AG08395 (cell line): ENCODE data around the gene ATP2A1.
"Not testable (repeated sequence)": the region's sequence is repeated elsewhere in the genome, so short reads cannot be mapped to it uniquely, and the experiment has no call there.

Experiments
- DNase-seq: peaks from one replicate; pipeline ENCODE4 v3.0.0; 2012; ENCODE audit warnings: mixed read lengths, low spot score

Gene ATP2A1

DNA sequence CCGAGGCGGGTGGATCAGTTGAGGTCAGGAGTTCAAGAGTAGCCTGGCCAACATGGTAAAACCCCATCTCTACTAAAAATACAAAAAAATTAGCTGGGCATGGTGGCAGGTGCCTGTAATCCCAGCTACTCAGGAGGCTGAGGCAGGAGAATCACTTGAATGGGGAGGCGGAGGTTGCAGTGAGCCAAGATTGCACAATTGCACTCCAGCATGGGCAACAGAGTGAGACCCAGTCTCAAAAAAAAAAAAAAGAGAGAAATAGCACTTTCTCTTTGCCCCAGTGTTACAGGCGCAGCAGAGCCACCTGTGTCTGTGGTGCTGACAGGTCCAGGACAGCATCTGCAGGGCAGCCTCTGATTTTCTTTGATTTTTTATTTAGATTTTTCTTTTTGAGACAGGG is 3.3 kb downstream of the ATP2A1 start:
- DNase-seq: not testable (repeated sequence)

DNA sequence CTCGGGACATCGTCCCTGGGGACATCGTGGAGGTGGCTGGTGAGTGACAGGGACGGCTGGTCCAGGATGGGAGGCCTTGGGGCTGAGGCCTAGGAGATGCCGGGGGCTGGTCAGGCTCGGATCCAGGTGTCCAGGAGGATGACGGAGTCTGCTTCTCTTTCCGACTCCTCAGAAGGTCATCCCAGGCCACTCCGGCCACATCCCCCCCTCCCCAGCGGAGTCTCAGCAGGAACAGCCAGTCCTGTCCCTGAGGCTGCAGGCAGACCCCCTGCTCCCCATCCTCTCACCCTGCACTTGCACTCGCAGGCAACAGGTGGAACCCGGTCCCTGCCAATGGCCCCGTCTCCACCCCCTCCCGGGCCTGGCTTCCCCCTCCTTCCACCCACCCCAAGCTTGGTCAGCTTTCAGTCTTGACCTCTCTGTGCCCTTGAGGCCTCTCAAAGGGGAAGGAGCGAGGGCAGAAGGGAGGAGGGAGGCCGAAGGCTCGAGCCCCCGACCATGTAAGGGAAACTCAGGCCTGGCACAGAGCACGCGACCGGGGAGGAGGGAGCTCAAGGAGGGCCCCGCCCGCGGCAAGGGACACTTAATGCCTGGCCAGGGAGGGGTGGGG is 4.4 kb downstream of the ATP2A1 start:
- no peak for DNase-seq

DNA sequence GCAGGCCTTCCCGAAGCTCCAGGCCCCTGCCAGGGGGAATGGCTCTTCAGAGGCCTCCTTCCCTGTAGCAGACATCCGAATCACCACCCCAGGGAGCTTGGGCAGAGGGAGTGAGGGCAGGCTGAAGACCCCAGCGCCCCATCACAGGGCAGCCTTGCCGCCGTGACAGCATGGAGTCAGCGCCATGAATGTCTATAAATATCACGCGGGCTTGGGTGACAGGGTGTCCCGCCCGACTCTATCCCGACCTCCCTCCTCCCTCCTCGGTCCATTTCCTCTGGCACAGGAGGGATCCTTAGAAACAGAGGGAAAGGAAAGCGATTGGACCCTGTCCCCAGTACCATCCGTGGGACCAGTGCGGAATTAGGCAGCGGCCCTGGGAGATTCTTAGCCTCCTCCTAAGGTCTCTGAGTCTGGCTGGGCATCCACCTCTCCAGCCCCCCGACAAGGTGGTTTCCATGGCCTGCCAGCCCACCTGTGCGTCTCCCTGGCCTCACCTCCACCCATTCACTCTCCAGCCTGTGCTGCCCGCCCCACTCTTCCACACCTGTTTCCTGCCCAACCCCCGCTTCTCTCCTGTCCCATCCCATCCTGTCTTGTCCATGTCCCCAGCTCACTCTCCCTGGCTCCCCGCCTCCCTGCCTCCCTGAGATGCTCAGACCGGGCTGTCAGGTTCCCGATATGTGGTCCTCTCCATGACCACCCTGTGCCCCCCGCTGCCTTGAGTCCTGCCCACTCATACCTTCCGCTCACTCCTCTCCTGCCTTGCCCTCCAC is 5.1 kb downstream of the ATP2A1 start:
- DNase-seq: no peak

DNA sequence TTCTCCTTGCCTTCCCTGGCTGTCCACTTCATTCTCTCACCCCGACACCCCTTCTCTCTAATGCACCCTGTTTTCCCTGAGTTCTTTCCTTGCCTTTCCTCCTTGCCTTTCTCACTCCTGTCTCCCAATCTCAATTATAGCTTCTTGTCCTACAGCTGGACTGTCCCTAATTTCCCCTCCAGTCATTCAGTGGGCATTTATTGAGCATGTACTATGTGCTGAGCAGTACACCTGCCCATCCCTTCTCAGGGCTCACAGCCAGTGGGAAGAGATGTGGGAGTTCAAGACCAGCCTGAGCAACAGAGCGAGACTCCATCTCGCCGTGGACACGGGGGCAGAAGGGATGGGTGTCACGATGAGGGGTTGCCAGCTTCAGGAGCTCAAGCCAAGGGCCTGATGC is 5.8 kb downstream of the ATP2A1 start:
- DNase-seq: no peak

DNA sequence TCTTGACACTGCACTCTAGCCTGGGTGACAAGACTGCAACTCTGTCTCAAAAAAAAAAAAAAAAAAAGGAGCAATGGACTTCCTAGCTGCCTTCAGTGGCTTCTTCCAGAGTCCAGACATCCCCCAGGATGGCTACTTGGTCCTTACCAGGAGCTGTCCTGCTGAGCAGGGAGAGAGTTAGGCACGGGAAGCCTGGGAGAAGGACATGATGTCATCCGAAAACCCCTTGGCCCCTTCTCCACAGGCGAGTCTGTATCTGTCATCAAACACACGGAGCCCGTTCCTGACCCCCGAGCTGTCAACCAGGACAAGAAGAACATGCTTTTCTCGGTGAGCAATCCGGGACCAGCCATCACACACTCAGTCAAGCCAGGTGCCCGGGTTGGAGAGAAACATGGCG is 8.7 kb downstream of the ATP2A1 start:
- DNase-seq: no peak

DNA sequence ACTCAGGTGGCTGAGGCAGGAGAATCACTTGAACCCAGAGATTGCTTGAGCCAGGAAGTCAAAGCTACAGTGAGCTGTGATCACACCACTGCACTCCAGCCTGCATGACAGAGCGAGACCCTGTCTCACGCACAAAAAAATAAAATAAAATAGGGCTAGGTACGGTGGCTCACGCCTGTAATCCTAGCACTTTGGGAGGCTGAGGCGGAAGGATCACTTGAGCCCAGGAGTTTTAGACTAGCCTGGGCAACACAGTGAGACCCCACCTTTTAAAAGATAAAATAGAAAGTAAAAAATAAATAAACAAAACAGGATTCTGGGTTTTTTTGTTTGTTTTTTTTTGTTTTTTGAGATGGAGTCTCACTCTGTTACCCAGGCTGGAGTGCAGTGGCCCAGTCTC is 12.1 kb downstream of the ATP2A1 start:
- not testable (repeated sequence) for DNase-seq

DNA sequence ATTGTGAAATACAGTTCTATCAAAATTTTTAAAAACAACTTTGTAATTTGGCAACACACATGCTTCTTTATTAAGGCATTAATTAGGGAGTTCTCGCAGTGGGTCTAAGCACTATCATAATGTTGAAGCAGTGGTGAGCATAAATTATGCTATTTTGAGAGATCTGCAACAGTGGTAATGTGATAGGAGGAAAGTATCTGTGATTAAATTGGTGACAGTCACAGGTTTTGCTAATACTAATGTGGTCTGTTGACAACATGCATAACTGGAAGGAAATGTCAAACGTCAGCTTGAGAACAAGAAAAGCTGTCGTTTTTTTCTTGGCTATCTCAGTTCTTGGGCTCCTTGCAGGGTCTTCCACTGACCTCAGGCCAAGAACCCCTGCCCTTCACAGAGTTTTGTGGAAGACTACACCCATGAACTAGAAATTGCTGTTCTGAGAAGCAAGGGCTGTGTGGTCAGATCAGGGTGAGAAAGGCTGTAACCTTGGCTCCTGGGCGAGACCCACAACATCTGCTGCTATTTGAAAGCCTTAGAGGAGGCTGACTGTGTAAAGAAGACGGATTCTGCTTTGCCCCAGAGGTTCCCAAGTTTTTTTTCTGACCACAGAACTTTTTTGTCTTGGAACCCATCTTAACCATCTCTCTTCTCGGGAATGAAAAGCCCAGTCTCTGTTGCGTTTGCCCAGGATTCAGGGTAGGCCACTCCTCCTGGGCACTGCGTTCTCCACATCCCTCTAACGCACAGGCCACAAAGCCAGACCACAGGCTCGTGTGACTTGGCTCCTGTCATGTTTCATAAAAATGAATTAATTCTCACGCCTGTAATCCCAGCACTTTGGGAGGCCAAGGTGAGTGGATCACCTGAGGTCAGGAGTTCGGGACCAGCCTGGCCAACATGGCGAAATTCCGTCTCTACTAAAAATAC is 13.9 kb downstream of the ATP2A1 start:
- DNase-seq: no peak

DNA sequence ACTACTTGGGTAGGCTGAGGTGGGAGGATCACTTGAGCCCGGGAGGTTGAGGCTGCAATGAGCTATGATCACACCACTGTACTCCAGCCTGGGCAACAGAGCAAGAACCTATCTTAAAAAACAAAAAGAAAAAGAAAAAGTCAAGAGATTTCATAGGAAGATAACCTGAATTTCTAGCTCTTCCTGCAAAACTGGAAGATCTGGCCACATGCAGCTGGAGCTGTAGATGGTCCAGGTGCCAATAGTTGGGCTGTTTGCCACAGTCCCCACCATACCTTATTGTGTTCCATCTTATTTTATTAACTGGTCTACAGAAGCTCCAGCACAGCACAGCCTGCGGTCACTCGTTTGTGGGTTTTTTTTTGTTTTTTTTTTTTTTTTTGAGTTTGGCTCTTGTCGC is 15.0 kb downstream of the ATP2A1 start:
- no peak for DNase-seq

DNA sequence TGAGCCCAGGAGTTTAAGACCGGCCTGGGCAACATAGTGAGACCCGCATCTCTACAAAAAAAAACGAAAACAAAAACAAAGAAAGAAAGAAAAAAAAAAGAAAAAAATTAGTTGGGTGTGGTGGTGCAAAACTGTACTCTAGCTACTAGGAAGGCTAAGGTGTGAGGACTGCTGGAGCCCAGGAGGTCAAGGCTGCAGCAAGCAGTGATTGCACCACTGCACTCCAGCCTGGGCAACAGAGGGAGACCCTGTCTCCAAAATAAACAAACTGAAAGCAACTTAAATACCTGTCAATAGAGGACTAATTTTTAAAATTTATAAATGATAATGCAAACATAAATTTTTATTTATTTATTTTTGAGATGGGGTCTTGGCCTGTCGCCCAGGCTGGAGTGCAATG is 17.3 kb downstream of the ATP2A1 start:
- DNase-seq: no peak

DNA sequence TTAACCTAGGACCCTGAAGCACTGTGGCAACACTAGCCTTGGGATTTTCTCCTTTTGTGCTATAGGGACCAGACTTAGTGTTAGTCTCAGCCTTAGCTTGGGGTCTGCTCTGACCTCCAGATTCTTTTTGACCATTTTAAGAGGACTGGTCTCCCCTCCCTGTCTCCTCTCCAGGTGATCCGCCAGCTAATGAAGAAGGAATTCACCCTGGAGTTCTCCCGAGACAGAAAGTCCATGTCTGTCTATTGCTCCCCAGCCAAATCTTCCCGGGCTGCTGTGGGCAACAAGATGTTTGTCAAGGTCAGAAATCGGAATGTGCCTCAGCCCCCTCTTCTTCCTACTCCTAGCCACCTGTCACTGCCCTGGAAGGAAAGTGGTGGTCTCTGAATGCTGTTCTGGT is 19.5 kb downstream of the ATP2A1 start:
- DNase-seq: no peak

DNA sequence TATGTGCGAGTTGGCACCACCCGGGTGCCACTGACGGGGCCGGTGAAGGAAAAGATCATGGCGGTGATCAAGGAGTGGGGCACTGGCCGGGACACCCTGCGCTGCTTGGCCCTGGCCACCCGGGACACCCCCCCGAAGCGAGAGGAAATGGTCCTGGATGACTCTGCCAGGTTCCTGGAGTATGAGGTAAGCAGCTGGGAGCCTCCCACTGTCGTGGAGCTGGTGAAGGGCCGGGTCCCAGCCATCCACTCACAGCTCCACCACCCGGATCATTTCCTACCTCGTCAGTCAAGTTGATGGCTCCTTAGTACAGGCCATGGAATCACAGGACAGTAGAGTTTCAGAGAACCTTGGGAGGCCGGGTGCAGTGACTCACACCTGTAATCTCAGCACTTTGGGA is 20.0 kb downstream of the ATP2A1 start:
- no peak for DNase-seq

DNA sequence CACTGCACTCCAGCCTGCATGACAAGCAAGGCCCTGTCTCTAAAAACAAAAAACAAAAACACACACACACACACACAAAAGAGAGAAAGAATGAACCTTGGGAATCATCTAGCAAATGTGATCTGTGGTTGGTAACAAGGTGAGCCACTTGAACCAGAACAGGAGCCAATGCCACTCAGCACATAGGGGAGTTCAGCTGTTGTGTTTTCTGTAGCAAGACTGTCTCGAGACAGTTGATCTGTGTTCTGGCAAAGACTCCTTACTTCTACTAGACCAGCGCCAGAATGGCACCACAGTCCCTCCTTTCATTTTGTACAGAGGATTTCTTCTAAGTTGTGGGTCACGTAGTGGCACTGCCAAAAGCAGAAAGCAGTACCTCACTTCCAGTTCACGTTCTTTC is 20.7 kb downstream of the ATP2A1 start:
- no peak for DNase-seq

DNA sequence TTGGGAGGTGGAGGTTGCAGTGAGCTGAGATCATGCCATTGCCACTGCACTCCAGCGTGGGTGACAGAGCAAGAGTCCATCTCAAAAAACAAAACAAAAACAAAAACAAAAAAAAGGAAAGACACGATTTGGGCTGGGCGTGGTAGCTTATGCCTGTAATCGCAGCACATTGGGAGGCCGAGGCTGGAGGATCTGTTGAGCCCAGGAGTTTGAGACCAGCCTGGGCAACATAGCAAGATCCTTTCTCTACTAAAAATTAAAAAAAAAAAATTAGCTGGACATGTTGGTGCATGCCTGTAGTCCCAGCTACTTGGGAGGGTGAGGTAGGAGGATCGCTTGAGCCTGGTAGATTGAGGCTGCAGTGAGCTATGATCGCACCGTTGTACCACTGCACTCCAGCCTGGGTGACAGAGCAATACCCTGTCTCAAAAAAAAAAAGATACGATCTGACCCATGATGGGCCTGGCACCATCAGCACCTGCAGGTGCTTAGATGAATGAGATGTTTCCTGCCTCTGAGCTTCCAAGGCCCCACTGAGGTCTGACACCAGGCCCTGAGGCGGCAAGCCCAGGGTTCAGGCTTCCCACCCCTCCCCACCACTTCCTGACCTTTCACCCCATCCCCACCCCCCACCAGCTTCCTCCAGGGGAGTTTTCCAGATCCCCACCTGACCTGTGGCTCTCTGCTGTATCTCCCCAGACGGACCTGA is 21.7 kb downstream of the ATP2A1 start:
- no peak for DNase-seq

DNA sequence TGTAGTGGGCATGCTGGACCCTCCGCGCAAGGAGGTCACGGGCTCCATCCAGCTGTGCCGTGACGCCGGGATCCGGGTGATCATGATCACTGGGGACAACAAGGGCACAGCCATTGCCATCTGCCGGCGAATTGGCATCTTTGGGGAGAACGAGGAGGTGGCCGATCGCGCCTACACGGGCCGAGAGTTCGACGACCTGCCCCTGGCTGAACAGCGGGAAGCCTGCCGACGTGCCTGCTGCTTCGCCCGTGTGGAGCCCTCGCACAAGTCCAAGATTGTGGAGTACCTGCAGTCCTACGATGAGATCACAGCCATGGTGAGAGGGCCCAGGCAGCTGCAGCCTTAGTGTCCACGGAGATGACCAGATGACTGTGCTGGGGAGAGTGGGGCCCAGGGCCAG is 22.3 kb downstream of the ATP2A1 start:
- no peak for DNase-seq

DNA sequence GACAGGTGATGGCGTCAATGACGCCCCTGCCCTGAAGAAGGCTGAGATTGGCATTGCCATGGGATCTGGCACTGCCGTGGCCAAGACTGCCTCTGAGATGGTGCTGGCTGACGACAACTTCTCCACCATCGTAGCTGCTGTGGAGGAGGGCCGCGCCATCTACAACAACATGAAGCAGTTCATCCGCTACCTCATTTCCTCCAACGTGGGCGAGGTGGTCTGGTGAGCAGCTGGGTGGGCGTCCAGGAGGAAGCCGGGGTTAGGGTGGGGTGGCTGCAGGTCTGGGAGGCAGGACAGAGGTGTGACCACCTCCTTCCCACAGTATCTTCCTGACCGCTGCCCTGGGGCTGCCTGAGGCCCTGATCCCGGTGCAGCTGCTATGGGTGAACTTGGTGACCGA is 23.6 kb downstream of the ATP2A1 start:
- no peak for DNase-seq

DNA sequence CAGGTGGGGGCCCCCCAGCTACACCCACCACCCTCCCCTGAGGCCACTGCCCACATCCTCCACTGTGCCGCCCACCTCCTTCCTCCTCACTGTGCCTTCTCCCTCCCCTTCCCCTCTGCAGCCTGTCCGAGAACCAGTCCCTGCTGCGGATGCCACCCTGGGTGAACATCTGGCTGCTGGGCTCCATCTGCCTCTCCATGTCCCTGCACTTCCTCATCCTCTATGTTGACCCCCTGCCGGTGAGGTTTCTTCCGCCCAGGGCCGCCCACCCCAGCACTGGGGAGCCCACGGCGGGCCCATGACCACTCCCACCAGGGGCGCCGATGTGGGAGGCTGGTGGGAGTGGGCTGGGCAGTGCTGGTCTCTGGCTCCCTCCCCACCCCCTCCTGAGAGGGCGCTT is 24.6 kb downstream of the ATP2A1 start:
- DNase-seq: no peak

DNA sequence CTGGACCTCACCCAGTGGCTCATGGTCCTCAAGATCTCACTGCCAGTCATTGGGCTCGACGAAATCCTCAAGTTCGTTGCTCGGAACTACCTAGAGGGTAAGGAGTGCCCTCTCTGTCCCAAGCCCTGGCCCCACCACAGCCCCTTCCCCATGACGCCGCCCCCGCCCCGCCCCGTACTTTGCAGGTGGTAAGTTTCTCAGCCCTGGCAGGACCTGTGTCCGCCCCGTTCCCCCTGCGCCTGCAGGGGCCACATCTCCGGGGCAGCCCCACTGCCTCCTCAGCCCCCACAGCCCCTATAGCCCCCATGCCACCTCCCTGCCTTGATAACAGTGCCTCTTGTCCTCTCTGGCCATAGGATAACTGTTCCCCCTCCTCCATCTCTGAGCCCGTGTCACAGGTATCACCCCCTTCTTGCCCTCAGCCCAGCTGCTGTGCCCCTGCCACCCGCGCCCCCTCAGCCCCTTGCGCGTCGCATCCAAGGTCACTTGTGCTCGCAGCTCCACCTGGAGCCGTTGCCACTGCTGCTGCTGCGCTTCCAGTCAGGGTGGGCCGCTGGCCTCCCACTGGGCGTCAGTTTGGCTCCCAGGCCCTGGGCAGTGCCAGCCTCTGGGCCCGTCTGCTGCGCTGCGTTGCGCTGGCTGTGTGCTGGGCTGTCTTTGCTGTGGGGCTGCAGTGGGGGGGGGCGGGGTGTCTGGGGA is 25.2 kb downstream of the ATP2A1 start:
- no peak for DNase-seq

DNA sequence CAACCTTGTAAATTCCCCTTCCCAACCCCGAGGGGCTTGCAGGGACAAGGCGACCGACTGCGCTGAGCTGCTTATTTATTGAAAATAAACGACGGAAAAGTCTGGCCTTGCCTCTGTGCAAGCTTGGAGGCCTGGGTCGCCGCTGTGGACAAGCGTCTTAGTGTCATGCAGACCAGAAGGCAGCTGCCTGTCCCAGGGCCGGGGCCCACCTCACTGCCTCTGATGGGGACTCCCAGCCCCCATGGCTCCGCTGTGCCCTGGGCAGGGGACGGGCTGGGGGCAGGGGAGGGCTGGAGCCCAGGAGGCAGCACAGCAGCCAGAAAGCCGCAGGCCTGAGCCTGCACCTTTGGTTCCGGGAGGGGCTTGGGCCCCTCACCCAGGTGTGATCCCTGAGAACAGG is 26.1 kb downstream of the ATP2A1 start:
- DNase-seq: no peak

DNA sequence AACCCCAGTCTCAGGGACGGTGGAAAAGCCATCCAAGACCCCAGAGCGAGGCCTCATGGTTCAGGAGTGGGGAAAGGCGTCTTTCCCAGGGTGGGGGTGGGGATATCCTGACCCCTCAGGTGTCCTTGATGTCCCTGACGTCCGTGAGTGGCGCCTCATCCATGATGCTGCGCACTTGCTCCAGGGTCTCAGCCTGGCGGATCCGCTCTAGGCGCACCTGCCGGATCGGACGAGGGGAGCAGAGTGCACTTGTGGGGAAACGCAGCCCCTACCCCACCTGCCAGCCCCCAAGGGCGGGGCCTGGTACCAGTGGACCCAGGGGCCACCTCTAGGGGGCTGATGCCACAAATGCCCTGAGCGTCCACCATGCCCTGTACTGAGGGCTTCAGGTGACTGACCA is 26.5 kb downstream of the ATP2A1 start:
- no peak for DNase-seq

DNA sequence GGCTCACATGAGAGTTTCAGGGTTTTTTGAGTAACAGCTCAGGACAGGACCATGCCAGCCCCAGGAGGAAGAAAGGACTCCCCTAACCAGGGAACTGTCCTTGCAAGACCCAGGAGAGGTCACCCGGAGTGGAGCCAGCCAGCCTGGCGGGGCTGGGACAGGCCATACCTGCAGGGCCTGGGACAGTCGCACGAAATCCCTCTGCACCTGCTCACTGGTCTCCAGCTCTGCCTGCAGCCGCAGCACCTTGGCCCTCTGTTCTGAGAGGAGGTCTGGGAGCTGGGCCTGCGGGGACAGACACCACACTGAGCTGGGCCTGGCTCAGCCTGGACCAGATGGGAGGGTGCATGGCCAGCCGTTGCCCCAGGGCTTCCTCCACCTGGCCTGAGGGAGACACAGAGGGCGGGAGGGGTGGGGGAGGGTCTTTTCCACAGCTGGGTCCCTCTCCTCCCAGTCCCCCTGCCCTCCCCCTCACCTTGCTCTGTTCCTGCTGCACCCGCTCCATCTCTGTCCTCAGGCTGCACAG is 27.0 kb downstream of the ATP2A1 start:
- no peak for DNase-seq

DNA sequence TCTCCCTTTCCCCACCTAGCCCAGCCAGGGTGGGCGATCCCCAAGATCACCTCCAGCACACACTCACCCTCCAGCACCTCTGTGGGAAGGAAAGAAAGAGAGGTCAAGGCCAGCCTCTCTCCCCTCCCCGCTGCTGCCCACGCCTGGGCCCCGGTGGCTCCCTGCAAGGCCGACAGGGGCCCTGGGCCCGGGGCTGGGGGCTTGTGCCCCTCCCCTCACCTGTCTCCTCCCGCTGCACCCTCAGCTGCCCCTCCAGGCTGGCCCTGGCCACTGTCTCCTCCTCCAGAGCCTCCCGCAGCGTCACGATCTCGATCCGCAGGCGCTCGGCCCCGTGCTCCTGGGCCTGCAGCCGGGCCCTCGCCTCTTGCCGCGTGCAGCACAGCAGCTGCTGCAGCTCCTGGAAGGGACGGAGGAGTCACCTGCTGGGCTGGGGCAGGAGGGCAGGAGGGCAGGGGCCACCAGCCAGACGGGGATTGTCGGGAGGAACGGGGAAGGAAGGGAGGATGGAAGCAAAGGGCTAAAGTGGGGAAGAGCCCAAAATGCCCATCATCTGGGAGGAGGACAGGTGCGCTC is 27.6 kb downstream of the ATP2A1 start:
- DNase-seq: no peak
